ENCODE measurements around the gene UBL7. TPM values are rescaled to one million over a fixed set of nuclear protein-coding genes. Genes with fewer than 3 reads are reported as not detected.

UBL7 gene
- total and polyA plus RNA-seq, 10 of the 15 experiments (the other 5 are each of a cell fraction or from before 2014, with no cell fraction given): 25.9 to 145 (median 90.1) TPM

GRCh38 chr15:74419432-74419831 lies 41.5 kb downstream of the UBL7 start (continued):
- no peak for TF ChIP-seq CEBPZ (IDR thresholded peaks at IDR 0.05; ENCODE audit: low read depth, low read length)
- TF ChIP-seq SIX5 (IDR thresholded peaks at IDR 0.05; ENCODE audit: low read depth, low read length, severe bottlenecking): no peak
- TF ChIP-seq TAF1 (IDR thresholded peaks at IDR 0.05; ENCODE audit: borderline replicate concordance, low read depth, low read length): no peak
- no peak for TF ChIP-seq YY1 (IDR thresholded peaks at IDR 0.05; ENCODE audit: low read depth, low read length)
- no peak for TF ChIP-seq CBX3 (IDR thresholded peaks at IDR 0.05; ENCODE audit: borderline replicate concordance, low read depth)
- TF ChIP-seq IKZF1 (conservative IDR thresholded peaks at IDR 0.05): no peak
- TF ChIP-seq ZSCAN29 (IDR thresholded peaks at IDR 0.05): no peak

- FAIRE-seq: no peak
These were observed 42.2 kb downstream of the UBL7 start for GRCh38 chr15:74418575-74419338.

More at GRCh38 chr15:74418575-74419338, 42.2 kb downstream of the UBL7 start:
- Histone ChIP-seq H3K4me2 (ENCODE audit: control insufficient read depth, insufficient read depth) (peak overlapping the region; percentile 24; the same call in 1 of the 2 replicates), H3K4me1 (ENCODE audit: control insufficient read depth, insufficient read depth, low read length) (peaks cover 54% of the 10 kb centered on the region), H3K9me3 (replicated peaks; ENCODE audit: control insufficient read depth, insufficient read depth, low read length) (no peaks in the 10 kb centered on the region), H3K79me2 (ENCODE audit: control insufficient read depth, insufficient read depth, low read length) (peaks cover 92% of the 10 kb centered on the region), H3K27ac (ENCODE audit: control insufficient read depth, insufficient read depth) (peak overlapping the region; percentile 27; the same call in 1 of the 2 replicates), H3K4me3 (no peak overlapping the region), H3K36me3 (ENCODE audit: control insufficient read depth in 2 of 2, insufficient read depth in 2 of 2, low read length in 1 of 2) (peaks cover 59 to 60% of the 10 kb centered on the region in 2 experiments), H3K9ac (ENCODE audit: control insufficient read depth, insufficient read depth, low read length) (no peak overlapping the region), H4K20me1 (ENCODE audit: control insufficient read depth, insufficient read depth) (peaks cover 41% of the 10 kb centered on the region), H2AFZ (ENCODE audit: control insufficient read depth, low read depth, low read length) (no peak overlapping the region), H3K27me3 (replicated peaks in 1 of 2; ENCODE audit: control insufficient read depth in 2 of 2, insufficient read depth in 2 of 2, low read length in 1 of 2) (no peaks in the 10 kb centered on the region)
- no peak for DNase-seq (ENCODE audit: low read depth, low spot score)
- ATAC-seq: no peak
- in situ Hi-C loops (cut with MboI): no loop called here
- ChIA-PET CTCF (interaction anchor here (1.2 to 16.9 kb wide), 3 partner anchors 10 to 34 kb away, joined by 3 to 187 read pairs (median 8); no protein-coding TSS in a partner anchor), RAD21 (ENCODE audit: unreplicated experiment) (interaction anchor here (0.6 to 24.4 kb wide), 3 partner anchors 10 to 34 kb away, joined by 3 to 496 read pairs (median 22); no protein-coding TSS in a partner anchor), SMC1A (ENCODE audit: uncharacterized antibody, unreplicated experiment) (interaction anchor here (0.9 to 9.3 kb wide), 3 partner anchors 10 to 34 kb away, joined by 3 to 82 read pairs (median 9); no protein-coding TSS in a partner anchor), POLR2A (interaction anchor here (0.6 to 3.1 kb wide), 6 partner anchors 9 to 257 kb away, joined by 3 to 27 read pairs (median 3); no protein-coding TSS in a partner anchor)
- intact Hi-C loops (cut with micrococcal nuclease; ENCODE audit: unreplicated experiment): no loop called here
- no TSS peak for BruUV-seq (replicated peaks)
- WGBS (ENCODE audit: insufficient coverage, insufficient replicate concordance, low lambda C conversion rate, missing lambda C conversion rate): 53% methylated on average over 14 of the region's 16 CpGs
- TF ChIP-seq MEF2A (IDR thresholded peaks at IDR 0.05; ENCODE audit: insufficient read depth, low read depth, low read length) (no peak), POLR2AphosphoS2 (IDR thresholded peaks at IDR 0.05; ENCODE audit: low read depth, low read length) (0 out of 2 replicates have a peak, but pooled peaks have one; percentile 21)

Measured in GM12878 (cell line).